ENCODE results near the gene WDR62.

The WDR62 gene

DNA sequence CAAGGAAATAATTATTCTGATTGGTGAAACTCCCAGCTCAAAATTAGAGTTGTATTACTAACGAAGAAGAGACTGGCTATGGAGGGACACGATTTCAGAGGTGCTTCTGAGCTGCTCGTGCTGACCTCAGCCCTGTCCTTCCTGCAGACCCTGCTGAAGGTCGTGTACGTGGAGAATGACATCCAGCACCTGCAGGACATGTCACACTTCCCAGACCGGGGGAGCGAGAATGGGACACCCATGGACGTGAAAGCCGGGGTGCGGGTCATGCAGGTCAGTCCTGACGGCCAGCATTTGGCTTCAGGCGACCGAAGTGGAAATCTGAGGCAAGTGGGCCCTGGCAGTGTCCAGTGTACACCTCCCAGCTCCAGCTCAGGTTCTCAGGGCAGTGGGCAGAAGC lies 28.2 kb downstream of the WDR62 start:
- no peak overlapping the region for H3K4me3 ChIP-seq (ENCODE audit: low read length)
- TF ChIP-seq, protein P1, sequence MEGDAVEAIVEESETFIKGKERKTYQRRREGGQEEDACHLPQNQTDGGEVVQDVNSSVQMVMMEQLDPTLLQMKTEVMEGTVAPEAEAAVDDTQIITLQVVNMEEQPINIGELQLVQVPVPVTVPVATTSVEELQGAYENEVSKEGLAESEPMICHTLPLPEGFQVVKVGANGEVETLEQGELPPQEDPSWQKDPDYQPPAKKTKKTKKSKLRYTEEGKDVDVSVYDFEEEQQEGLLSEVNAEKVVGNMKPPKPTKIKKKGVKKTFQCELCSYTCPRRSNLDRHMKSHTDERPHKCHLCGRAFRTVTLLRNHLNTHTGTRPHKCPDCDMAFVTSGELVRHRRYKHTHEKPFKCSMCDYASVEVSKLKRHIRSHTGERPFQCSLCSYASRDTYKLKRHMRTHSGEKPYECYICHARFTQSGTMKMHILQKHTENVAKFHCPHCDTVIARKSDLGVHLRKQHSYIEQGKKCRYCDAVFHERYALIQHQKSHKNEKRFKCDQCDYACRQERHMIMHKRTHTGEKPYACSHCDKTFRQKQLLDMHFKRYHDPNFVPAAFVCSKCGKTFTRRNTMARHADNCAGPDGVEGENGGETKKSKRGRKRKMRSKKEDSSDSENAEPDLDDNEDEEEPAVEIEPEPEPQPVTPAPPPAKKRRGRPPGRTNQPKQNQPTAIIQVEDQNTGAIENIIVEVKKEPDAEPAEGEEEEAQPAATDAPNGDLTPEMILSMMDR (conservative IDR thresholded peaks at IDR 0.05; ENCODE audit: low read depth, low read length), result no peak
- no peak for DNase-seq (ENCODE audit: low read depth)

DNA sequence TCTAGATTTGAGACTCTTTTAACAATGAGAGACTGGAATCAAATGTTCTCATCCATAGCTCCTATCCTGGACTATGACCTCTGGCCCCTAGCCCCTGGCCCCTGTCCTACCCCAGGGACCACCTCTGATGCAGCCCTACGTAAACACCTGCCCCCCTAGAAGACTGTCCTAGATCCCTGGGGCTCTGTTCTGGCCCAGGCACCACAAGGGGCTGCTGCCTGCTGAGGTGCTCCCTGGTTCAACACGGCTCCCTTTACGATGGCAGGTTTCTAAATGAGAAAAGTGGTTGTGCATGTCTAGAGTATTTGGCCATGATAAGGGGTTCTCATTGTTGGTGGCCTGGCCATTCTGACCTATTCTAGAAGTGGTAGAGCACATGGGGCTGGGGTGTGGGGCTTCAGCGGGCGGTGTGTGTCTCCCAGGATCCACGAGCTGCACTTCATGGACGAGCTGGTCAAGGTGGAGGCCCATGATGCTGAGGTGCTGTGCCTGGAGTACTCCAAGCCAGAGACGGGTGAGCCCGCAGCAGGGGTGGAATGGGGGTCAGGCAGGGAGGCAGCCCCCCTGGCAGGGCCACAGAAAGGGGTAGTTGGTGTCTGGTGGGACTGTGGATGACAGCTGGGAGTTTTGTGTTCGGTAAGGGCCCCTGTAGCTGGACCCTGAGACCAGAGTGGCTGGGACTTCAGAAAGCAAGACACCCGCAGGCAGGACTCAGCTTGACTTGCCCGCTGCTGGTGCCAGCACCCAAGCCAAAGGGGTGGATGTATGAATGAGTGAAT lies 29.7 kb downstream of the WDR62 start:
- no peak for DNase-seq (ENCODE audit: low read depth)
- TF ChIP-seq, protein P1 (conservative IDR thresholded peaks at IDR 0.05; ENCODE audit: low read depth, low read length), result no peak
- no peak overlapping the region for H3K4me3 ChIP-seq (ENCODE audit: low read length)

DNA sequence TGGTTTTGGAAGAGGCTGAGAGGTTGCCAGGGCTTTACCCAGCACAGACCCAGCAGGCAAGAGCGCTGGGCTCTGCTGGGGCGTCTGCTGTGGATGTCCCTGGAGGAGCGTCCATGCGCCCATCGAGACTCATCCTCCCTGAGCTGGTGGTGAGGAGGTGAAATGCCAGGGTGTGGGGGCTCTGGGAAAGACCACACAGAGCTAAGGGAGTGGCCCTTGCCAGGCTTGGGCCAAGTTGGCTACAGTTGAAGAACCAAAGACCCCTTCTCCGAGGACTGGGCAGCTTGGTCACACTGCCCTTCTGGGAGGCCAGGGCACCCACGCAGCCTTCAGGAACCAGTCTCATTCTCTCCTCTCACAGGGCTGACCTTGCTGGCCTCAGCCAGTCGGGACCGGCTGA lies 31.6 kb downstream of the WDR62 start:
- DNase-seq (ENCODE audit: low read depth), result no peak
- no peak overlapping the region for H3K4me3 ChIP-seq (ENCODE audit: low read length)
- TF ChIP-seq, protein P1 (conservative IDR thresholded peaks at IDR 0.05; ENCODE audit: low read depth, low read length), result no peak

DNA sequence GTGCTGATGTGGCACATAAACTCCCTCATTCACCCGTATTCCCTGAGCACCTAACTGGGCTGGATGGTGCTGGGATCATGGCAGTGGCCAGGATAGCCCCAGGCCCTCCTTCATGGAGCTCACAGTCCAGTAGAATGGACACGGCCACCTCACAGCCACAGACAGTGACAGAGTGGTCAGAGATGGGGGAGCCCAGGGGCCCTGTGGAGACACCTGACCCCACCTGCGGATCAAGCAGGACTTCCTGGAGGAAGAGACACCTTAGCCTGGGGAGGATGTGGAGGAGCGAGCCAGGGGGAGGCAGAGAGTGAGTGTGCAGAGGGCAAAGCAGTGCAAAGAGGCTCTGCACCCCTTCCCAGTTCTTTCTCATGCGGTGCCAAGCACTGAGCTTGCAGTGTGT lies 35.1 kb downstream of the WDR62 start:
- DNase-seq (ENCODE audit: low read depth), result no peak
- TF ChIP-seq, protein P1 (conservative IDR thresholded peaks at IDR 0.05; ENCODE audit: low read depth, low read length), result no peak
- H3K4me3 ChIP-seq (ENCODE audit: low read length), result no peak overlapping the region

DNA sequence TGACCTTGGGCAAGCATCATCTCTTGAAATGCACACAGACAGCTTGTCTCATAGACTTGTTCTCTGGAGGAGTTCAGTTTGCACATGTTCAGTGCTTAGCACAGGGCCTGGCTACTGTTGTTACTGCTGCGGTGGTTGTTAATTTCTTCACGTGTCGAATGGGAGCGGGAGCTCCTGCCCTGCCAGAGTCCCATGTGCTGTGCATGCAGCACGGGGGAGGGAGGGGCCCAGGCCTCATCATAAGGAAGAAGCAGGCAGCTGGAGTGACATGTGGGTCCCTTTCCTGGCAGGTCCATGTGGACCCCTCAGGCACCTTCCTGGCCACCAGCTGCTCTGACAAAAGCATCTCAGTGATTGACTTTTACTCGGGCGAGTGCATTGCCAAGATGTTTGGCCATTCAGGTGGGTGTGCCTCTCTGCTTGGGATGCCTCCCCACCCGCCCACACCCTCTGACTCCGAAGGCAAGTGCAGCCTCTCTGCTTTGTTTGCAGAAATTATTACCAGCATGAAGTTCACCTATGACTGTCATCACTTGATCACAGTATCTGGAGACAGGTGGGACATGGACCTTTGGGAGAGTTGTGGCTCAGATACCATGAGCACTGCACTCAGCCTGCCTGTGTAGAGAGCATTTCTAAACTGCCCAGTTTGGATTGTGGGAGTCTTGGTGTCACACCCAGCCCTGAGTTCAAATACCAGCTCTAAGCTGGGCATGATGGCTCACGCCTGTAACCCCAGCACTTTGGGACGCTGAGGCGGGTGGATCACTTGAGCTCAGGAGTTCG lies 36.4 kb downstream of the WDR62 start:
- H3K4me3 ChIP-seq (ENCODE audit: low read length), result no peak overlapping the region
- no peak for DNase-seq (ENCODE audit: low read depth)
- TF ChIP-seq, protein P1 (conservative IDR thresholded peaks at IDR 0.05; ENCODE audit: low read depth, low read length), result no peak

DNA sequence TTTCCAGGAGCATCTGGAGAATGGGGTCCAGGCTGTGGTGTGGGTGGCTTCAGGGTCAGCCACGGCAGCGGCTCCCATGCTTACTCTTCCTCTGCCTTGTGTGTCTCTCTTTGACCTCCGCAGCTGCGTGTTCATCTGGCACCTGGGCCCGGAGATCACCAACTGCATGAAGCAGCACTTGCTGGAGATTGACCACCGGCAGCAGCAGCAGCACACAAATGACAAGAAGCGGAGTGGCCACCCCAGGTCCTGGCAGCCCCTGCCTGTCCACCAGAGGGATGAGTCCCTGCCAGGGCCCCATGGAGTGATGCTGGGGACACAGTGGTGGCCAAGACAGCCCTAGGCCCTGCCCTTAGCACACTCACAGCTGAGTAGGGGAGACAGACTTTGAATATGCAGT lies 37.9 kb downstream of the WDR62 start:
- TF ChIP-seq, protein P1 (conservative IDR thresholded peaks at IDR 0.05; ENCODE audit: low read depth, low read length), result no peak
- no peak for DNase-seq (ENCODE audit: low read depth)
- H3K4me3 ChIP-seq (ENCODE audit: low read length), result no peak overlapping the region
